NCI-H524 treated with DMSO at 0.1 percent for 48 hours (cell line): ENCODE data around the gene VWF.

Source experiments
- DNase-seq: peaks from one replicate; lab custom pipeline; 2025; lab: John Stamatoyannopoulos, UW

The VWF gene

DNA sequence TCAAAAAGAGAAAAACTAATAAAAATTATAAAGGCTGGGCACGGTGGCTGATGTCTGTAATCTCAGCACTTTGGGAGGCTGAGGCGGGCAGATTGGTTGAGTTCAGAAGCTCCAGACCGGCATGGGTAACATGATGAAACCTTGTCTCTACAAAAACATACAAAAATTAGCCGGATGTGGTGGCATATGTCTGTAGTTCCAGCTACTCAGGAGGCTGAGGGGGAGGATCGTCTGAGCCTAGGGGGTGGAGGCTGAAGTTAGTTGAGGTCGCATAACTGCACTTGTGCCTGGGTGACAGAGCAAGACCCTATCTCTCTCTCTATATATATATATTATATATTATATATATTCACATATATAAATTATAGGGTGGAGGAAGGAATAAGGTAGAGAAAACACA is 146.9 kb downstream of the VWF start:
- no peak for DNase-seq

DNA sequence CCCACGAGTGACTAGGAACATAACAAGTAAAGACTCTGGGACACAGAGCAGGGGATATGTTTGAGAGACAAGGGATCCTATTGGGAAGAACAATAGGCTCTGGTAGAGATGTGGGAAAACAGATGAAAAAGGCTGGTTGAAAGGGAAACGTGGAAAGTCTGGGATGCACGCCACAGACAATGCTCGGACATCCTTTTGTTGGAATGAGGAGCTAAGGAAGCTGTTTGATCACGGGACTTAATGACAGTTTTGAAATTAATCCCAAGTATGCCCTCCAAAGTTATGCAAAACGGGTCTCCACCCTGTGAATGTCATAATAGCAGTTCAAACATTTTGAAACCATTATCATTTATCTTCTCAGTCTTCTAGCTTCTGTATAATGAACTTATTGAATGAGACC is 147.8 kb downstream of the VWF start:
- no peak for DNase-seq

DNA sequence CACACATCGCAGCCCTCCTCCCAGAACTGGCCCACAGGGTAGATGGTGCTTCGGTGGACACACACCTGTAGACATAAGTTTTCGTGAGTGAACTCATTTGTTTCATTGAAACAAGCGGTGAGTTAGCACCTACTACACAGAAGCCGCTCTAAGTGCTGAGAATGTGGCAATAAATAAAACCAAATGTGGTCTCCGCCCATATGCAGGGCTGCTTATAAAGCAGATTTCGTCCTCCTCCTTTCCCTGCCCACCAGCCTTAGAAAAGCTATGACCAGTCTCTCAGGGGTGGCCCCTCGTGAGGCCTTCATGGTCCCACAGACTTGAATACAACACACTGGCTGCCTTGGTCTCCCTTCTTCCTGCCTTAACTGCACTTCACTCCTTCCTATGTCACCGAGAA is 148.3 kb downstream of the VWF start:
- no peak for DNase-seq

GRCh38 chr12:5973461-5974115 is 150.9 kb downstream of the VWF start:
- no peak for DNase-seq

- DNase-seq, result no peak
Measured at GRCh38 chr12:5972387-5972786, 152.1 kb downstream of the VWF start.

DNA sequence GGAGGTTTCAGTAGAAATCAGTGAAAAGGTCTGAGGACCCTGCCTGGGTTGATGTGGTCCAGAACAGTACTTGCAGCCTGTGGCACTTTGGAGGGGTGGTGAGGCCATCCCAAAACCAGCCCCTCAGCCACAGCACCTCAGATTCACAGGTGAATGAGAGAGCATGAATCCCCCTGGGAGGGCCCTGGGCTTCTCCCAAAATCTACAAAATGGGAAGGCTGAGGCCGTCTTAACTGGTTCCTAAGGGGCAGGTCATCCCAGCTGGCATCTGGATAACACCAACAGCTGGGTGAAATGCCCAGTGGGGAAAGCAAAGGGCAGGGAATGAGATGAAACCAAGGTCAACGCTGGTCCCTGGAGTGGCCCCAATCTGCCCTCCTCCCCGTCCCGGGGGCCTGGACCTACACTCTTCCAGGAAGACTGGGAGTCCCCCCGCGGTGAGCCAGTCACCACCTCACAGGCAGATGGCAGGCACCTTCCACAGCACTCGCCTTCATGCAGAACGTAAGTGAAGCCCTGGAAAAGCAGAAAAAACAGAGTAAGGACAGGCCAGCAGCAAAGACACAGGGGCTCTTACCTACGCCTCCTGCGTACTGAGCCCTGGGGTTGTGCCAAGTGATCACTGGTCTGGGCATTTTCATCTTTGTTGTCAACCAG is 153.1 kb downstream of the VWF start:
- DNase-seq, result no peak

- DNase-seq, result no peak
Measured at GRCh38 chr12:5969974-5970690, 154.3 kb downstream of the VWF start.

- no peak for DNase-seq
Measured at GRCh38 chr12:5969156-5969973, 155.1 kb downstream of the VWF start.

- DNase-seq, result no peak
Measured at GRCh38 chr12:5967645-5968415, 156.6 kb downstream of the VWF start.

DNA sequence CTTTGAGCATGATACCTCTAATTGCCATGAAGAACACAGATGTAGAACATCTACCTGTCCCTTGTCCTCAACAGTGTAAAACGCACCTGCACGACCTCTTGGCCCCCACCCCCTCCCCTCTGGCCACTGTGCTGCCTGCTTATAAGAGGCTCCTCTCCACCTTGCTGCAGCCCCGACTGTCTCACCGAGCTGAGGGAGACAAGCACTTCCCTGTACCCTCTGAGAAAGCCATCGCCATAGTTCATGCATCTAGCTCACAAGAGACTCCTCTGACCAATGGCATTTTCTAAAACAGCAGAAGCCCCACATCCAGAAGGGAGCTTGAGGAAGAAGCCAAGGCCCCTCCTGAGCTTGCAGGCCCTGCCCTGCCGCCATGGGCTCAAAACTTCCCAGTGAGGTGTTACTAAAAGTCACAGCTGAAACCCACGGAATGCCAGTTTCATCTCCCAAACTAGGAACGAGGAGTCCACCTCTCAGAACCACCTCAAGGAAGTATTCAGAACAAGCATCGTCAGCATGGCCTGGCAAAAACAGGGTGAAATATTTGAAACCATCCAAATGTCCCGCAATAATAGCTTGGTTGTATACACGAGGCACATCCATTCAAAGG is 157.9 kb downstream of the VWF start:
- DNase-seq, result no peak

DNA sequence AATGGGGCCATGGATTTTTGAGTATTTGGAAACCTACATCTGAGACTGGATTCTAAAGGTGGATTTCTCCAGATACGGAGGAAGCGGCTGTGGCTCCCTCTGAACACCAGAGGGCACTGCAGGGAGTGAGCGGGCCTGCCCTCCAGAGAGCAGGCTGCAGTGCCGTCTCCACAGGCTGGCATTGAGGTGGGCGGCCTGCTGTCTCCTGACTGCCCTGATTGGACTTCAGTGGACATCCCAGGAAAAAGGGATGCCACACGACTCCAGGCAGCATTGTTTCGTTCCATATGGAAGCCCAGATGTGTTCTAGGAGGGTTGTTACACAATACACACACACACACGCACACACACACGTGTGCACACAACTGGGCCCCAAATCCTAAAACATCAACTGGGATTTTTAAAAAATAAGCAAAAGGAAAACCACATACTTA is 158.5 kb downstream of the VWF start:
- no peak for DNase-seq

DNA sequence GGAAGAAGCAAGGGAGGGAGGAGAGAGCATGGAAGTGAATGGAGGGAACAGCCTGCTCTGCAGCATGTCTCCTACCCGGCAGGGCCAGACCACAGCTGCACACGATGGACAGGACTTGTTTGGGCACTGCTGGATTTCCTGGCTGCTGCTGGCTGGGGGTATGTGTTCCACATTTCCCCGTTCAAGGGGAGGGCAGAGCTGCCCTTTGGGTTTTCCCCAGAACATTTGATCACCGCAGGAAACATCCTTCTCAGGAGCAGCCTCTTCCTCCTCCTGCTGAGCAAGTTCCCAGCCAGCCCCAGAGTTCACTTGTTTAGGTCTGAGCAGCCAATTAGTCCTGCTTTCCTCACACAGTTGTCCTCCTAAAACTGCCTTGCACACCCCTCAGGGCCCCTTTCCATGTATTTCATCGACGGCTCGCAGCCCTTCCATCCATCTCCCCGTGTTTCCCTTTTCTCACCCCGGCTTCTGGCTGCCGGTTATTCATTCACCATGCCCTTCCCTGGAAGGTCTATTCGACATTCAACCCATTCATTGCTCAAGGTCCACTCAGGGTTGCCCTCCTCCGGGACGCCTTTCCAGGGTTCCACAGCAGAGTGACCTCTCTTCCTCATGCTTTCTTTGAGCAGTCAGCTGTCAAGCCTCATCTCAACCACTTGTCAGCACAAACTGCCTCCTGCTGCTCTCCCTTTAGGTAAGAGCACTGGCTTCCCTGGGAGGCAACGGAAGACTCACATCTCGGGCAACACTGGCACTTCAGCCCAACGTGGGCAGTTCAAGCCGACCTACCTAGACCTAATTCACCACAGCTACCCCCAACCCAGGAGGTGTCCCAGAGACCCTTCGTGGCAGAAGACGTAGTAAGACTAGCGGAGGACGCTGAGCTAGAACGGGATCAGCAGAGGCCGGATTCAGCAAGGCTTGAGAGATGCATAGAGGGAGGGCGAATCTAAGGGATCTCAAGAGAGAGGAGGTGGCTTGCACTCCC is 159.3 kb downstream of the VWF start:
- DNase-seq, result no peak

GRCh38 chr12:5963515-5963914 is 161.0 kb downstream of the VWF start:
- DNase-seq, result no peak

GRCh38 chr12:5960783-5961182 is 163.7 kb downstream of the VWF start:
- DNase-seq, result no peak

DNA sequence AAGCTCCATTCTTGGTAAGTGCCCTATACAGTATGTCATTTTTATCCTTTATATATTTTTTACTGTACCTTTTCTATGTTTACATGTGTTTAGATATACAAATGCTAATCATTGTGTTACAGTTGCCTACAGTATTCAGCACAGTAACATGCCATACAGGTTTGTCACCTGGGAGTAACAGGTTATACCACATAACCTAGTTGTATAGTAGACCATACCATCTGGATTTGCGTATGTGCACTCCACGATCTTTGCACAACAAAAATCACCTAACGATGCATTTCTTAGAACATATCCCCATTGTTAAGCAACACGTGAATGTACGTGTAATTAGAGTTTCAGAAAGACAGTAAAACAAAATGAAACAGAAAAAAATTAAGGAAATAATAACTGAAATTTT is 167.5 kb downstream of the VWF start:
- no peak for DNase-seq

GRCh38 chr12:5954661-5955060 is 169.8 kb downstream of the VWF start:
- no peak for DNase-seq

GRCh38 chr12:5953835-5954586 is 170.5 kb downstream of the VWF start:
- DNase-seq, result no peak

DNA sequence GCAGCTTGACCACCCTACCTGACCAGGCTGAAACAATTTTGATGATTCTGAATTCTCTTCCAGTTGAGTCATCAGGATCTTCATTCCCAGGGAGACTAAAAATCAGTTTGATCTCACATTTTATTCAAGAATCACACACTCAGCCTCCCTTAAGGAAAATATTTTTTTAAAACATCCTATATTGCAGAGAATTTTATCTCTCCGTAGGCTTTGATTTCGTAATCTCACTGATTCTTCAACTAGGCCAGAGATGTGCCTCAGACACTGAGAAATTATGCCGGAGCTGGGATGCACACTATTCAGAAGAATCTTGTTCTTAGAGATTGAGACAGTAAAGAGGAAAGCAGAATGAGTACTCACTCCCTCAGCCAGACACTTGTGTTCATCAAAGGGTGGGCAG is 172.4 kb downstream of the VWF start:
- no peak for DNase-seq

DNA sequence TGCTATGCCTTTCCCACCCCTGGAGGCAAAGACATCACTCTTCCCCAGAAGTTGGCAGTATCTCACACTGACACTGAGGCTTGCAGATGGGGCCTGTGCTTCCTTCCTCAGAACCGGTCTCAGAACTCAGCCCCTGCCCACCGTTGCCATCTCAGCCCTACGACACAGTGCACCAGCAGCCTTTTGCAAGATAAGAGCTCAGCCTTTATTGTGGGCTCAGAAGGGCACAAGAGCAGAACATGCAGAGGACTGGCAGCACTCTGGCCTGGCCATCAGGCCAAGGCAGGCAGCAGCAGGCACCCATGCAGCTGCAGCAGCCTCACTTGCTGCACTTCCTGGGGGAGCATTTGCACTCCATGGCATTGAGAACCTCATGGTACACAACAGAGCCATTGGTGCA is 175.8 kb downstream of the VWF start:
- DNase-seq, result no peak
